ENCODE data around the gene B3GNT5. TPM values are rescaled to one million over a fixed set of nuclear protein-coding genes. Genes with fewer than 3 reads are reported as not detected.

B3GNT5 gene
- total RNA-seq, 1 experiment from 2014 or later: 42.9 TPM

GRCh38 chr3:183312433-183312832, 59.4 kb downstream of the B3GNT5 start:
- Mint-ChIP-seq H3K9me3 (ENCODE audit: low read depth, unreplicated experiment) (no peaks in the 10 kb centered on the region), H3K4me3 (ENCODE audit: low read depth, unreplicated experiment) (no peak overlapping the region), H3K36me3 (ENCODE audit: insufficient read depth, unreplicated experiment) (peaks cover 4% of the 10 kb centered on the region), H3K27me3 (ENCODE audit: unreplicated experiment) (no peaks in the 10 kb centered on the region), H3K27ac (ENCODE audit: unreplicated experiment) (no peak overlapping the region), H3K4me1 (ENCODE audit: low read depth, unreplicated experiment) (peaks cover 32% of the 10 kb centered on the region)
- DNase-seq: no peak
- no TSS peak for BruUV-seq (replicated peaks)
- CTCF ChIA-PET: no interaction called here
- no peak for TF ChIP-seq CTCF (IDR thresholded peaks at IDR 0.05; ENCODE audit: unreplicated experiment)
- intact Hi-C loops (cut with micrococcal nuclease; ENCODE audit: unreplicated experiment): no loop called here

- no TSS peak for BruUV-seq (replicated peaks)
- Mint-ChIP-seq H3K4me1 (ENCODE audit: low read depth, unreplicated experiment) (peaks cover 33% of the 10 kb centered on the region), H3K27me3 (ENCODE audit: unreplicated experiment) (no peaks in the 10 kb centered on the region), H3K36me3 (ENCODE audit: insufficient read depth, unreplicated experiment) (no peaks in the 10 kb centered on the region), H3K4me3 (ENCODE audit: low read depth, unreplicated experiment) (no peak overlapping the region), H3K27ac (ENCODE audit: unreplicated experiment) (no peak overlapping the region), H3K9me3 (ENCODE audit: low read depth, unreplicated experiment) (no peaks in the 10 kb centered on the region)
- DNase-seq: no peak
- TF ChIP-seq CTCF (IDR thresholded peaks at IDR 0.05; ENCODE audit: unreplicated experiment): no peak
- intact Hi-C loops (cut with micrococcal nuclease; ENCODE audit: unreplicated experiment): no loop called here
- CTCF ChIA-PET: no interaction called here
These were observed 60.3 kb downstream of the B3GNT5 start for GRCh38 chr3:183313351-183313750.

- Mint-ChIP-seq H3K36me3 (ENCODE audit: insufficient read depth, unreplicated experiment) (no peaks in the 10 kb centered on the region), H3K27me3 (ENCODE audit: unreplicated experiment) (no peaks in the 10 kb centered on the region), H3K9me3 (ENCODE audit: low read depth, unreplicated experiment) (no peaks in the 10 kb centered on the region), H3K4me3 (ENCODE audit: low read depth, unreplicated experiment) (no peak overlapping the region), H3K4me1 (ENCODE audit: low read depth, unreplicated experiment) (peaks cover 33% of the 10 kb centered on the region), H3K27ac (ENCODE audit: unreplicated experiment) (no peak overlapping the region)
- no TSS peak for BruUV-seq (replicated peaks)
- CTCF ChIA-PET: no interaction called here
- intact Hi-C loops (cut with micrococcal nuclease; ENCODE audit: unreplicated experiment): no loop called here
- no peak for TF ChIP-seq CTCF (IDR thresholded peaks at IDR 0.05; ENCODE audit: unreplicated experiment)
- DNase-seq: no peak
These were observed 60.7 kb downstream of the B3GNT5 start for GRCh38 chr3:183313764-183314163.

GRCh38 chr3:183315739-183316138, 62.7 kb downstream of the B3GNT5 start:
- no peaks in the 10 kb centered on the region for H3K27me3 Mint-ChIP-seq (ENCODE audit: unreplicated experiment)
- no peaks in the 10 kb centered on the region for H3K36me3 Mint-ChIP-seq (ENCODE audit: insufficient read depth, unreplicated experiment)
- H3K27ac Mint-ChIP-seq (ENCODE audit: unreplicated experiment): no peak overlapping the region
- peaks cover 34% of the 10 kb centered on the region for H3K4me1 Mint-ChIP-seq (ENCODE audit: low read depth, unreplicated experiment)
- DNase-seq: no peak
- intact Hi-C loops (cut with micrococcal nuclease; ENCODE audit: unreplicated experiment): no loop called here
- TF ChIP-seq CTCF (IDR thresholded peaks at IDR 0.05; ENCODE audit: unreplicated experiment): no peak
- no peak overlapping the region for H3K4me3 Mint-ChIP-seq (ENCODE audit: low read depth, unreplicated experiment)
- H3K9me3 Mint-ChIP-seq (ENCODE audit: low read depth, unreplicated experiment): no peaks in the 10 kb centered on the region
- CTCF ChIA-PET: no interaction called here
- no TSS peak for BruUV-seq (replicated peaks)

- TF ChIP-seq CTCF (IDR thresholded peaks at IDR 0.05; ENCODE audit: unreplicated experiment): no peak
- BruUV-seq (replicated peaks): no TSS peak
- H3K4me1 Mint-ChIP-seq (ENCODE audit: low read depth, unreplicated experiment): peaks cover 34% of the 10 kb centered on the region
- CTCF ChIA-PET: no interaction called here
- no peak for DNase-seq
- H3K9me3 Mint-ChIP-seq (ENCODE audit: low read depth, unreplicated experiment): no peaks in the 10 kb centered on the region
- intact Hi-C loops (cut with micrococcal nuclease; ENCODE audit: unreplicated experiment): no loop called here
- H3K4me3 Mint-ChIP-seq (ENCODE audit: low read depth, unreplicated experiment): no peak overlapping the region
- H3K27me3 Mint-ChIP-seq (ENCODE audit: unreplicated experiment): no peaks in the 10 kb centered on the region
- no peak overlapping the region for H3K27ac Mint-ChIP-seq (ENCODE audit: unreplicated experiment)
- H3K36me3 Mint-ChIP-seq (ENCODE audit: insufficient read depth, unreplicated experiment): no peaks in the 10 kb centered on the region
These were observed 64.2 kb downstream of the B3GNT5 start for GRCh38 chr3:183317271-183317670.
